Measurements from ENCODE around the gene GIT2. TPM values are rescaled to one million over a fixed set of nuclear protein-coding genes. Genes with fewer than 3 reads are reported as not detected.

GIT2 gene
- total RNA-seq, 3 donors from 2014 or later: 41.3 to 53.1 (median 42.6) TPM

- intact Hi-C loops (cut with DNase I; ENCODE audit: low total_unique reads): no loop called here
- peak within 1 kb of the TSS; percentile 89 to 92 for H3K27ac ChIP-seq
- H3K27me3 ChIP-seq: no peaks in the 10 kb centered on the region
- peak in 1 of 3 donors; percentile 97 for TF ChIP-seq CTCF (IDR thresholded peaks at IDR 0.05)
- no peak for TF ChIP-seq POLR2A (IDR thresholded peaks at IDR 0.05)
- H3K4me1 ChIP-seq: peaks cover 6 to 14% of the 10 kb centered on the region in 2 donors
- no peaks in the 10 kb centered on the region for H3K36me3 ChIP-seq
- peak within 1 kb of the TSS; percentile 73 to 81 (median 81) for H3K4me3 ChIP-seq
- no peaks in the 10 kb centered on the region for H3K9me3 ChIP-seq
- peak; percentile 79 to 82 for DNase-seq (ENCODE audit: low spot score in 2 of 2)
These were observed 115.9 kb downstream of the GIT2 start, which contains the start of gene GLTP for GRCh38 chr12:109880043-109880931. Gene GLTP (minus strand): TSS chr12:109880541. CDS start chr12:109880374, 167 bp downstream.

Other genes with a start within 250 kb of the GIT2 start
- gene TRPV4, start 163.0 kb downstream of the GIT2 start, total RNA-seq: 1 to 10 TPM in 2 of 3 donors, under 1 TPM in 1; 0.64 to 6.4 (median 2.0) TPM
- gene GLTP, start 115.8 kb downstream of the GIT2 start, total RNA-seq: 10 to 100 TPM; 38.2 to 53.1 (median 40.1) TPM
- gene TCHP, start 96.1 kb downstream of the GIT2 start, total RNA-seq: 10 to 100 TPM; 10.2 to 20.0 (median 18.6) TPM
- gene ANKRD13A, start 3.1 kb upstream of the GIT2 start, total RNA-seq: 100 to 1,000 TPM in 1 of 3 donors, 10 to 100 TPM in 2; 66.4 to 172 (median 88.2) TPM
- gene C12orf76, start 52.2 kb upstream of the GIT2 start, total RNA-seq: 10 to 100 TPM; 16.0 to 19.3 (median 18.1) TPM
- gene IFT81, start 128.0 kb upstream of the GIT2 start, total RNA-seq: 10 to 100 TPM in 2 of 3 donors, 1 to 10 TPM in 1; 9.4 to 27.1 (median 19.0) TPM

All from breast epithelium (tissue), 4 donors.